Progenitor cell of endocrine pancreas (in vitro differentiated cells): ENCODE results near the gene MYLK. TPM values are rescaled to one million over a fixed set of nuclear protein-coding genes. Genes with fewer than 3 reads are reported as not detected.

Experiments used
- DNase-seq: peaks from one replicate; pipeline ENCODE4 v3.0.0; 2021; ENCODE audit warnings: low spot score; ENCODE audit not compliant: unreplicated experiment
- H3K27ac Mint-ChIP-seq: 2 replicates; pipeline ENCODE4 v1.8.0; 2021; ENCODE audit warnings: mild to moderate bottlenecking, moderate library complexity, mixed read lengths
- H3K27me3 Mint-ChIP-seq: 2 replicates; pipeline ENCODE4 v1.8.0; 2021; ENCODE audit warnings: mixed read lengths
- H3K36me3 Mint-ChIP-seq: 2 replicates; pipeline ENCODE4 v1.8.0; 2022; ENCODE audit warnings: mixed read lengths; ENCODE audit not compliant: insufficient read depth
- H3K4me1 Mint-ChIP-seq: 2 replicates; pipeline ENCODE4 v1.8.0; 2021; ENCODE audit warnings: low read depth, mixed read lengths
- H3K4me3 Mint-ChIP-seq: 2 replicates; pipeline ENCODE4 v1.8.0; 2021; ENCODE audit warnings: low read depth, mild to moderate bottlenecking, moderate library complexity, mixed read lengths
- H3K9me3 Mint-ChIP-seq: 2 replicates; pipeline ENCODE4 v1.8.0; 2021; ENCODE audit warnings: low read depth, mixed read lengths
- CTCF ChIP-seq: fragments of 200-600 bp; sonication (generic); IDR thresholded peaks from one replicate; pipeline ENCODE4 v1.5.0; 2021; ENCODE audit warnings: antibody characterized with exemption, mild to moderate bottlenecking; ENCODE audit not compliant: unreplicated experiment
- total RNA-seq: library from RNA; stranded (reverse); gene quantifications from 2 replicates; pipeline ENCODE4 v1.2.1, GENCODE V29; 2021

The MYLK gene
- total RNA-seq, 1 donor from 2014 or later, result 1.1 TPM

DNA sequence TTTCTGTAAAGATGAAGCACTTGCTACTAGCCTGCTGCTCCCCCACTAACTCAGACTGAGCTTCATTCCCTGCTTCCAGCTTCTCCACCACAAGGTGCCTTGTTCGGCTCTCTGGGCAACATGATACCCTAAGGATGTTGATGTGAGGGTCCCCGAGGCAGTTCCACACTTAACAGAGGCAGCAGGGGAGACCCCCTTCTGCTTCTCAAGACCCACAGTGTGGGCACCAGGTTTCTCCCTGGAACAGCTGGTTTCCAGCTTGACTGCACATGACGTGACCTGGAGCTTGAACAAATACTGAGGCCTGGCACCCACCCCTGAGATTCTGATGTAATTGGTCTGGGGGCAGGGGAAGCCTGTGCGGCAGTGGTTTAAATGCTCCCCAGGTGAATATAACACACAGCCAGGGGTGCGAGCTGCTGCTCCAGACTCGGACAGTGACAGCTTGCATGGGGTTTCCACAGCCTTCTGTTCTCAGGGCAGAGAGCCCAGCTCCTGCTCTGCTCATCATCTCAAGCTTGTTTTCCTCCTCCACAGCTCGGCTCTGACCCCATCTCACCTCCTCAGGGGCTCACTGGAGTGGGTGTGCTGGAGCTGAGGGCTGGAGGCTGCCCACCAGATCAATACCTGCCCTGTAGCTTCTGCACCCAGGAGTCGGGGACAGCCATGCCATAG is 204.3 kb downstream of the MYLK start:
- H3K4me3 Mint-ChIP-seq, result no peak overlapping the region
- no peaks in the 10 kb centered on the region for H3K9me3 Mint-ChIP-seq
- H3K27me3 Mint-ChIP-seq, result peaks cover 32% of the 10 kb centered on the region
- TF ChIP-seq CTCF, result no peak
- DNase-seq, result no peak
- H3K4me1 Mint-ChIP-seq, result peaks cover 4% of the 10 kb centered on the region
- H3K27ac Mint-ChIP-seq, result no peak overlapping the region
- H3K36me3 Mint-ChIP-seq, result no peaks in the 10 kb centered on the region

DNA sequence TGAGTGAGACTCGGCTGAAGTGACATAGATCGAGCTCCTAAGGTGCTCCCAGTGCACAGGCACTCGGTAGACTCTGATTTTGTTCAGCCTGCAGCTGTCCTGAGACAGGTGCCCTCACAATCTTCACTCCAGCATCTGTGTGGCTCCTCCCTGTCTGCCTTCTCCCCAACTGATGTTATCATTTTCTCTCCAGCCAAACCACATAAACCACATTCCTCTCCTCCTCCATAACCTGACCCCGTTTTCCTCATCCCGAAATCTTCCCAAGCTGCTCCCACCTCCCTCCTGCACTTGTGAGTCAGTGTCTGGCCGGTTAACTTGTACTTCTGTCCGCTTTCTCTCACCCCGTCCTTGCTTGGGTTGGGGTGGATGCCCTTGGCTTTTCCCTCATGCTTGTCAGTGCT is 206.0 kb downstream of the MYLK start:
- no peaks in the 10 kb centered on the region for H3K9me3 Mint-ChIP-seq
- DNase-seq, result no peak
- H3K27me3 Mint-ChIP-seq, result peaks cover 47% of the 10 kb centered on the region
- H3K27ac Mint-ChIP-seq, result no peak overlapping the region
- TF ChIP-seq CTCF, result no peak
- H3K4me1 Mint-ChIP-seq, result peaks cover 4% of the 10 kb centered on the region
- H3K4me3 Mint-ChIP-seq, result no peak overlapping the region
- H3K36me3 Mint-ChIP-seq, result no peaks in the 10 kb centered on the region

DNA sequence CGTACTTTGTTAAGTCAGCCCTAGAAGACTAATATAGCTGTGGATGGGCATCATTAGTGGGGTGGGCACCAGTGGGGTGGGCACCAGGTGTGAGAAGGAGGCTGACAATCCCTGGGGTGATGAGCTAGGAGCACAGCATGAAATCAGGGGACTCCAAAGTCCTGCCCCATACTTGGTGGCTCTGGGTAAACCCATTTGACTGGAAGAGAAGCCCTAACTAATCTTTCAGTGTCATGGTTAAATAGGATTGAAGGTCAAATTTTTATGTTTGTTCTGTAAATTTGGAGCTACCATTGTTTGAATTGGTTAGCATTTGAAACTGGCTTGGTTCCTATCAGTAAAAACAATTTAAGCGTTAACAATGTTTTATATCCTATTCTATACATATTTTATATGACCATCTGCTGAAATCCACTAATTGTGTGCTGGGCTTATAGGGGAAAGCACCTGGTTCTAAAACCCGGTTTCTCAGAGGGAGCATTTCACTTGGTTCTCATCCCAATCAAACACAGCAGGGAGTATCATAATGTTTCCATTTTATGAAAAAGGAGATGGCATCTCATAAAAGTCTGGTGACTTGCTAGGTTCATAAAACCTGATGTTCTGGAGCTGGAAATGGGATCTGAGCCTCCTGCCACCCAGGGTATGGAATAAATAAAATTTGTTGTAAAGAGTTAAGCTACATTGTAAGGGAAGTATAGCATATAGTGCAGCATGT is 211.5 kb downstream of the MYLK start:
- H3K4me3 Mint-ChIP-seq, result no peak overlapping the region
- H3K4me1 Mint-ChIP-seq, result peaks cover 2% of the 10 kb centered on the region
- H3K27ac Mint-ChIP-seq, result no peak overlapping the region
- peaks cover 40% of the 10 kb centered on the region for H3K27me3 Mint-ChIP-seq
- DNase-seq, result no peak
- no peaks in the 10 kb centered on the region for H3K9me3 Mint-ChIP-seq
- no peaks in the 10 kb centered on the region for H3K36me3 Mint-ChIP-seq
- no peak for TF ChIP-seq CTCF

DNA sequence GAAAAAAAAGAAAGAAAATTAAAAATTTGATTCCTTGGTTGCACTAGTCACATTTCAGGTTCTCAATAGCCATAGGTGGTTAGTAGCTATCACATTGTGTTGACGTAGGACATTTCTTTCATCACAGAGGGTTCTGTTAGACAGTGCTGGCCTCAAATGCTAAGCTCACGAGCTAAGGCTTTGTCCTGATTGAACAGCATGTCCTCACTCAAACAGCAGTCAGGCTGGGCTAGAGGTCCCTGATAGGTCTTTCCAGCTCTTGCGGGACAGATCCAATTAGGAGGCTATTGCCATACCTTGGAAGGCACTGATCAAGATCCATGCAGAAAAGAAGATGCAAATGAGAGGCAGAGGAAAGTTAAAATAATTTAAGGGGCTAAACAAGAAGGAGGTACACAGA is 213.4 kb downstream of the MYLK start:
- H3K4me3 Mint-ChIP-seq, result no peak overlapping the region
- no peak for DNase-seq
- peaks cover 2% of the 10 kb centered on the region for H3K4me1 Mint-ChIP-seq
- TF ChIP-seq CTCF, result no peak
- no peak overlapping the region for H3K27ac Mint-ChIP-seq
- peaks cover 36% of the 10 kb centered on the region for H3K27me3 Mint-ChIP-seq
- H3K36me3 Mint-ChIP-seq, result no peaks in the 10 kb centered on the region
- H3K9me3 Mint-ChIP-seq, result no peaks in the 10 kb centered on the region

DNA sequence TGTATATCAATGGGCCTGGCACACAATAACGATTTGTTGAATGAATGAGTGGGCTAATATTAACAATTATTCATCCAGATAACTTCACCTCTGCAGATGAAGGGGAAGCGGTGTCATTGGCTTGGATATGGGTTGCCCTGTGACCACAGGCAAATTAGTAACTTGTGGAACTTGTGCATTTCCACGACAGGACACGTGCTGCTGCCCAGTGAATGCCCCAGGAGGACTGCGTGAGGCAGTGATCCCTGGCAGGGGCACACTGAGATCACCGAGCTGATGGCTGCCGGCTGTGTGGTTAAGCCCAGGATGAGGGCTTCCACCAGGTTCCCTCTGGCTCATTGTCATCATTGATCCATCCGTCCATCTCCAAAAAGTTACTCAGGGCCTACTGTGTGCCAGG is 215.2 kb downstream of the MYLK start:
- Mint-ChIP-seq H3K4me3 (no peak overlapping the region), H3K4me1 (no peaks in the 10 kb centered on the region), H3K9me3 (no peaks in the 10 kb centered on the region), H3K36me3 (no peaks in the 10 kb centered on the region), H3K27ac (no peak overlapping the region), H3K27me3 (peaks cover 23% of the 10 kb centered on the region)
- no peak for DNase-seq
- TF ChIP-seq CTCF, result no peak
